Activated B cell treated with CpG ODN at 0.5 μM for 24 hours (primary cell): ENCODE results near the gene LIG3. TPM values are rescaled to one million over a fixed set of nuclear protein-coding genes. Genes with fewer than 3 reads are reported as not detected.

ENCODE experiments used
- ATAC-seq: fragments of 200-7000 bp; cut with Tn5 transposase; one replicate; pipeline ENCODE4 v1.10.0; 2021; ENCODE audit warnings: low read depth, mild to moderate bottlenecking, moderate library complexity
- CTCF ChIA-PET: fragments of 350-600 bp; sonication (Branson Sonifier 250); formaldehyde crosslinking; loops from one replicate; lab custom pipeline; 2021; ENCODE audit warnings: antibody characterized with exemption; lab: Charles Lee
- POLR2A ChIA-PET: fragments of 350-600 bp; sonication (Branson Sonifier 250); formaldehyde crosslinking; loops from one replicate; lab custom pipeline; 2021; ENCODE audit warnings: antibody characterized with exemption; lab: Charles Lee
- DNase-seq: peaks from one replicate; pipeline ENCODE4 v3.0.0; 2022
- H3K27ac Mint-ChIP-seq: one replicate; pipeline ENCODE4 v1.8.0; 2020; ENCODE audit warnings: mixed read lengths
- H3K27me3 Mint-ChIP-seq: one replicate; pipeline ENCODE4 v1.8.0; 2021; ENCODE audit warnings: mixed read lengths
- H3K36me3 Mint-ChIP-seq: one replicate; pipeline ENCODE4 v1.8.0; 2021; ENCODE audit warnings: low read depth, mixed read lengths
- H3K4me1 Mint-ChIP-seq: one replicate; pipeline ENCODE4 v1.8.0; 2021; ENCODE audit warnings: mixed read lengths
- H3K4me3 Mint-ChIP-seq: one replicate; pipeline ENCODE4 v1.8.0; 2020; ENCODE audit warnings: mild to moderate bottlenecking, mixed read lengths
- H3K9me3 Mint-ChIP-seq: one replicate; pipeline ENCODE4 v1.8.0; 2020; ENCODE audit warnings: mixed read lengths
- CTCF ChIP-seq: fragments of 200-600 bp; IDR thresholded peaks from one replicate; pipeline ENCODE4 v1.8.0; 2022; ENCODE audit warnings: antibody characterized with exemption, mild to moderate bottlenecking
- intact Hi-C: fragments of 100-400 bp; cut with micrococcal nuclease; formaldehyde crosslinking; loops from one replicate; pipeline ENCODE4 v1.15.1; 2024
- total RNA-seq: library from RNA; stranded (reverse); gene quantifications from 2 replicates; pipeline ENCODE4 v1.2.3, GENCODE V29; 2022

Gene LIG3
- total RNA-seq, 1 donor from 2014 or later: 42.4 TPM

- no peak overlapping the region for H3K27ac Mint-ChIP-seq
- CTCF ChIA-PET: interaction anchor here (0.8 kb wide), 1 partner anchor 59 kb away, joined by 5 read pairs; no protein-coding TSS in a partner anchor
- no peak for TF ChIP-seq CTCF
- H3K27me3 Mint-ChIP-seq: no peaks in the 10 kb centered on the region
- no peak for DNase-seq
- ATAC-seq: no peak
- H3K36me3 Mint-ChIP-seq: peaks cover 9% of the 10 kb centered on the region
- H3K4me3 Mint-ChIP-seq: no peak overlapping the region
- intact Hi-C loops: no loop called here
- no peaks in the 10 kb centered on the region for H3K9me3 Mint-ChIP-seq
- H3K4me1 Mint-ChIP-seq: peaks cover 30% of the 10 kb centered on the region
- POLR2A ChIA-PET: no interaction called here
Observed at GRCh38 chr17:35056013-35056412, 75.7 kb downstream of the LIG3 start.

- Mint-ChIP-seq H3K27me3 (no peaks in the 10 kb centered on the region), H3K27ac (no peak overlapping the region), H3K4me3 (no peak overlapping the region), H3K36me3 (peaks cover 10% of the 10 kb centered on the region), H3K9me3 (no peaks in the 10 kb centered on the region), H3K4me1 (peaks cover 18% of the 10 kb centered on the region)
- POLR2A ChIA-PET: no interaction called here
- no peak for TF ChIP-seq CTCF
- DNase-seq (no peak), ATAC-seq (no peak)
- CTCF ChIA-PET: no interaction called here
- intact Hi-C loops: no loop called here
Observed at GRCh38 chr17:35057332-35057915, 77.1 kb downstream of the LIG3 start.

Other genes starting within 250 kb of the LIG3 start
- gene CCT6B, start 19.1 kb upstream of the LIG3 start, total RNA-seq: 2.1 and 2.4 TPM in 2 replicates
- gene ZNF830, start 19.0 kb upstream of the LIG3 start, total RNA-seq: 29.9 and 31.6 TPM in 2 replicates
- gene RFFL, start 83.2 kb downstream of the LIG3 start, total RNA-seq: 31.5 and 34.1 TPM in 2 replicates
- gene RAD51D, start 139.3 kb downstream of the LIG3 start, total RNA-seq: 17.0 and 22.9 TPM in 2 replicates
- not detected in 2 replicates for gene FNDC8, start 141.1 kb downstream of the LIG3 start, total RNA-seq
- 22.1 and 26.3 TPM in 2 replicates for gene NLE1, start 161.8 kb downstream of the LIG3 start, total RNA-seq
- gene UNC45B, start 167.3 kb downstream of the LIG3 start, total RNA-seq: not detected in 2 replicates
- gene SLC35G3, start 213.9 kb downstream of the LIG3 start, total RNA-seq: 0.10 and 0.16 TPM in 2 replicates